OCI-LY1 (cell line): ENCODE data around the gene LCAT.

Experiments
- H2AFZ ChIP-seq: fragments of 200-600 bp; sonication (generic), shearing (Covaris generic); 2 replicates; pipeline ENCODE4 v1.6.0; 2014; ENCODE audit warnings: antibody characterized with exemption, mild to moderate bottlenecking, low read length
- H3F3A ChIP-seq: fragments of 200-600 bp; sonication (generic), shearing (Covaris generic); 2 replicates; pipeline ENCODE4 v1.6.0; 2014; ENCODE audit warnings: mild to moderate bottlenecking, antibody characterized with exemption, low read length, moderate library complexity; ENCODE audit not compliant: insufficient read depth
- H3K27ac ChIP-seq: fragments of 200-600 bp; sonication (generic); 2 replicates; pipeline ENCODE4 v1.5.1; 2014; ENCODE audit warnings: low read length, mixed run types, mild to moderate bottlenecking, low read depth; ENCODE audit not compliant: poor library complexity, severe bottlenecking
- H3K27me3 ChIP-seq: fragments of 200-600 bp; sonication (generic); 2 replicates; pipeline ENCODE4 v1.6.0; 2014; ENCODE audit warnings: antibody characterized with exemption, mild to moderate bottlenecking, low read length, moderate library complexity; ENCODE audit not compliant: insufficient read depth
- H3K36me3 ChIP-seq: fragments of 200-600 bp; sonication (generic); 2 replicates; pipeline ENCODE4 v1.6.1; 2014; ENCODE audit warnings: mild to moderate bottlenecking, antibody characterized with exemption, low read length, moderate library complexity, mixed read lengths; ENCODE audit not compliant: insufficient read depth
- H3K4me1 ChIP-seq: fragments of 200-600 bp; sonication (generic); 2 replicates; pipeline ENCODE4 v1.5.1; 2014; ENCODE audit warnings: mild to moderate bottlenecking, low read length, moderate library complexity; ENCODE audit not compliant: insufficient read depth, severe bottlenecking
- H3K4me2 ChIP-seq: fragments of 200-600 bp; sonication (generic), shearing (Covaris generic); 2 replicates; pipeline ENCODE4 v1.6.1; 2014; ENCODE audit warnings: low read length
- H3K4me3 ChIP-seq: fragments of 200-600 bp; sonication (generic); 2 replicates; pipeline ENCODE4 v1.5.1; 2014; ENCODE audit warnings: low read length, low read depth, mild to moderate bottlenecking, mixed read lengths; ENCODE audit not compliant: poor library complexity, severe bottlenecking
- H3K79me2 ChIP-seq: fragments of 200-600 bp; shearing (Covaris generic); 2 replicates; pipeline ENCODE4 v1.6.1; 2016; ENCODE audit warnings: mixed run types, low read length, mixed read lengths; ENCODE audit not compliant: insufficient read depth
- H3K9ac ChIP-seq: fragments of 200-600 bp; sonication (generic), shearing (Covaris generic); 2 replicates; pipeline ENCODE4 v1.6.1; 2014; ENCODE audit warnings: mild to moderate bottlenecking, low read length, mixed read lengths
- H3K9me2 ChIP-seq: fragments of 200-600 bp; sonication (generic), shearing (Covaris generic); 2 replicates; pipeline ENCODE4 v1.6.1; 2014; ENCODE audit warnings: low read depth, mild to moderate bottlenecking, low read length, mixed read lengths
- H3K9me3 ChIP-seq: fragments of 200-600 bp; shearing (Covaris generic); 2 replicates; pipeline ENCODE4 v1.6.1; 2014; ENCODE audit warnings: low read length, mixed read lengths
- H4K20me1 ChIP-seq: fragments of 200-600 bp; sonication (generic), shearing (Covaris generic); 2 replicates; pipeline ENCODE4 v1.6.0; 2016; ENCODE audit warnings: mild to moderate bottlenecking, low read length; ENCODE audit not compliant: insufficient read depth
- CTCF ChIP-seq: fragments of 200-600 bp; sonication (generic), shearing (Covaris generic); IDR thresholded peaks from 2 replicates; pipeline ENCODE4 v1.5.1; 2017; ENCODE audit warnings: mild to moderate bottlenecking, antibody characterized with exemption, low read length, moderate library complexity, mixed read lengths
- EZH2 ChIP-seq: fragments of 200-600 bp; sonication (generic), shearing (Covaris generic); IDR thresholded peaks from 2 replicates; pipeline ENCODE4 v1.8.0; 2017; ENCODE audit warnings: borderline replicate concordance, mixed run types, mild to moderate bottlenecking, antibody characterized with exemption, low read length, moderate library complexity, mixed read lengths

Gene LCAT

GRCh38 chr16:67897231-67897630, 46.7 kb downstream of the LCAT start:
- H3K4me2 ChIP-seq, result no peak overlapping the region
- H3K4me3 ChIP-seq, result no peak overlapping the region
- no peaks in the 10 kb centered on the region for H3K9me3 ChIP-seq
- H4K20me1 ChIP-seq, result no peaks in the 10 kb centered on the region
- no peaks in the 10 kb centered on the region for H3F3A ChIP-seq
- H3K27me3 ChIP-seq, result no peaks in the 10 kb centered on the region
- no peaks in the 10 kb centered on the region for H3K9me2 ChIP-seq
- TF ChIP-seq CTCF (no peak), EZH2 (no peak)
- peaks cover 19% of the 10 kb centered on the region for H3K79me2 ChIP-seq
- no peak overlapping the region for H3K9ac ChIP-seq
- H3K27ac ChIP-seq, result no peak overlapping the region
- H3K36me3 ChIP-seq, result no peaks in the 10 kb centered on the region
- H3K4me1 ChIP-seq, result peaks cover 17% of the 10 kb centered on the region
- H2AFZ ChIP-seq, result no peak overlapping the region

- Histone ChIP-seq H4K20me1 (no peaks in the 10 kb centered on the region), H3K4me2 (peak overlapping the region; percentile 77), H3K27me3 (no peaks in the 10 kb centered on the region), H3K9me2 (no peaks in the 10 kb centered on the region), H3K36me3 (no peaks in the 10 kb centered on the region), H3K27ac (no peak overlapping the region), H3K4me1 (peaks cover 19% of the 10 kb centered on the region), H3K79me2 (peaks cover 19% of the 10 kb centered on the region), H3F3A (no peaks in the 10 kb centered on the region), H2AFZ (no peak overlapping the region), H3K9me3 (no peaks in the 10 kb centered on the region), H3K4me3 (peak overlapping the region; percentile 91), H3K9ac (peak overlapping the region; percentile 88)
- TF ChIP-seq CTCF, result no peak
- TF ChIP-seq EZH2, result no peak
These were observed 50.0 kb downstream of the LCAT start for GRCh38 chr16:67893743-67894399.

GRCh38 chr16:67892899-67893742, 50.8 kb downstream of the LCAT start, which contains the start of gene PSKH1:
Gene PSKH1 (plus strand): TSS chr16:67893254. CDS start chr16:67908750, 15,496 bp downstream.
- Histone ChIP-seq H3K4me1 (peaks cover 19% of the 10 kb centered on the region), H3K4me3 (peak within 1 kb of the TSS; percentile 91), H3K79me2 (peaks cover 19% of the 10 kb centered on the region), H2AFZ (no peak within 1 kb of the TSS), H3K9me2 (no peaks in the 10 kb centered on the region), H4K20me1 (no peaks in the 10 kb centered on the region), H3F3A (no peaks in the 10 kb centered on the region), H3K27ac (no peak within 1 kb of the TSS), H3K9ac (peak within 1 kb of the TSS; percentile 88), H3K27me3 (no peaks in the 10 kb centered on the region), H3K9me3 (no peaks in the 10 kb centered on the region), H3K36me3 (no peaks in the 10 kb centered on the region), H3K4me2 (peak within 1 kb of the TSS; percentile 78)
- TF ChIP-seq EZH2, result no peak
- TF ChIP-seq CTCF, result no peak
